Panc1 (cell line): ENCODE measurements around the gene TMEM200B.

Experiments used
- CTCF ChIP-seq: fragments of 450-650 bp; IDR thresholded peaks from 2 replicates; pipeline ENCODE4 v1.5.1; 2017; ENCODE audit warnings: mild to moderate bottlenecking
- POLR2AphosphoS5 ChIP-seq: IDR thresholded peaks from 2 replicates; pipeline ENCODE4 v1.6.1; 2012; ENCODE audit warnings: mild to moderate bottlenecking, low read depth, low read length, moderate library complexity
- SIN3A ChIP-seq: IDR thresholded peaks from 2 replicates; pipeline ENCODE4 v1.6.1; 2012; ENCODE audit warnings: low read depth, mild to moderate bottlenecking, low read length, moderate library complexity, borderline replicate concordance; ENCODE audit not compliant: insufficient read depth
- TCF7L2 ChIP-seq: IDR thresholded peaks from 2 replicates; pipeline ENCODE4 v1.6.1; 2011; ENCODE audit warnings: mild to moderate bottlenecking, low read depth, low read length, inconsistent platforms

GRCh38 chr1:29162476-29163138 is 38.9 kb upstream of the TMEM200B start:
- TF ChIP-seq CTCF (no peak), SIN3A (no peak), POLR2AphosphoS5 (no peak), TCF7L2 (no peak)
